H9 (cell line): ENCODE data around the gene NCAM1. TPM values are rescaled to one million over a fixed set of nuclear protein-coding genes. Genes with fewer than 3 reads are reported as not detected.

Experiments
- DNase-seq: peaks from one replicate; pipeline ENCODE4 v3.0.0-alpha.2; 2017
- H2AFZ ChIP-seq: one replicate; pipeline ENCODE4 v1.6.1; 2013; ENCODE audit warnings: mild to moderate bottlenecking, low read length, control low read depth, moderate library complexity
- H2AK5ac ChIP-seq: 2 replicates; pipeline ENCODE4 v1.6.1; 2013; ENCODE audit warnings: low read length, control low read depth, mixed read lengths; ENCODE audit not compliant: insufficient read length
- H2BK120ac ChIP-seq: one replicate; pipeline ENCODE4 v1.6.1; 2013; ENCODE audit warnings: low read depth, mild to moderate bottlenecking, low read length, control low read depth, inconsistent platforms; ENCODE audit not compliant: poor library complexity, severe bottlenecking
- H2BK12ac ChIP-seq: 2 replicates; pipeline ENCODE4 v1.6.1; 2013; ENCODE audit warnings: low read length, control low read depth, mixed read lengths, low read depth; ENCODE audit not compliant: insufficient read length
- H2BK15ac ChIP-seq: 2 replicates; pipeline ENCODE4 v1.6.1; 2013; ENCODE audit warnings: low read depth, low read length, control low read depth
- H2BK20ac ChIP-seq: one replicate; pipeline ENCODE4 v1.6.1; 2013; ENCODE audit warnings: low read depth, mild to moderate bottlenecking, low read length, control low read depth, inconsistent platforms; ENCODE audit not compliant: poor library complexity, severe bottlenecking
- H2BK5ac ChIP-seq: 2 replicates; pipeline ENCODE4 v1.6.1; 2013; ENCODE audit warnings: low read length, control low read depth, mixed read lengths; ENCODE audit not compliant: insufficient read length
- H3K14ac ChIP-seq: 2 replicates; pipeline ENCODE4 v1.6.1; 2013; ENCODE audit warnings: low read length, control low read depth; ENCODE audit not compliant: insufficient read depth
- H3K18ac ChIP-seq: 2 replicates; pipeline ENCODE4 v1.6.1; 2013; ENCODE audit warnings: low read depth, mild to moderate bottlenecking, mixed read lengths, low read length, control low read depth; ENCODE audit not compliant: insufficient read length
- H3K23ac ChIP-seq: 2 replicates; pipeline ENCODE4 v1.6.1; 2013; ENCODE audit warnings: low read length, control low read depth, mixed read lengths, low read depth; ENCODE audit not compliant: insufficient read length
- H3K23me2 ChIP-seq: 2 replicates; pipeline ENCODE4 v1.6.1; 2013; ENCODE audit warnings: low read depth, mild to moderate bottlenecking, mixed read lengths, low read length, control low read depth; ENCODE audit not compliant: insufficient read length, poor library complexity, severe bottlenecking
- H3K27ac ChIP-seq: 2 replicates; pipeline ENCODE4 v1.5.1; 2013; ENCODE audit warnings: low read length, control low read depth, mixed read lengths, low read depth; ENCODE audit not compliant: insufficient read length
- H3K27me3 ChIP-seq: 2 replicates; pipeline ENCODE4 v1.6.1; 2013; ENCODE audit warnings: low read length, control low read depth, inconsistent platforms; ENCODE audit not compliant: insufficient read depth
- H3K4ac ChIP-seq: 2 replicates; pipeline ENCODE4 v1.6.1; 2013; ENCODE audit warnings: low read depth, mild to moderate bottlenecking, control low read depth, inconsistent platforms, low read length, moderate library complexity
- H3K4me1 ChIP-seq: 2 replicates; pipeline ENCODE4 v1.6.1; 2013; ENCODE audit warnings: low read length, control low read depth, inconsistent platforms; ENCODE audit not compliant: insufficient read depth
- H3K4me2 ChIP-seq: 2 replicates; pipeline ENCODE4 v1.6.1; 2013; ENCODE audit warnings: low read length, control low read depth, mixed read lengths; ENCODE audit not compliant: insufficient read length, insufficient read depth
- H3K56ac ChIP-seq: 2 replicates; pipeline ENCODE4 v1.6.1; 2013; ENCODE audit warnings: low read depth, mild to moderate bottlenecking, mixed read lengths, low read length, control low read depth; ENCODE audit not compliant: insufficient read length
- H3K79me1 ChIP-seq: 2 replicates; pipeline ENCODE4 v1.6.1; 2013; ENCODE audit warnings: low read depth, mild to moderate bottlenecking, moderate library complexity, low read length, control low read depth, inconsistent platforms; ENCODE audit not compliant: insufficient read depth, poor library complexity, severe bottlenecking
- H3K79me2 ChIP-seq: 2 replicates; pipeline ENCODE4 v1.6.1; 2013; ENCODE audit warnings: low read length, control low read depth, inconsistent platforms; ENCODE audit not compliant: insufficient read depth
- H3K9ac ChIP-seq: 2 replicates; pipeline ENCODE4 v1.6.1; 2013; ENCODE audit warnings: low read length, control low read depth, mixed read lengths; ENCODE audit not compliant: insufficient read length; ENCODE audit errors: extremely low read depth
- H3K9me3 ChIP-seq: one replicate; pipeline ENCODE4 v1.6.1; 2013; ENCODE audit warnings: low read depth, low read length, inconsistent platforms; ENCODE audit not compliant: control insufficient read depth
- H3T11ph ChIP-seq: one replicate; pipeline ENCODE4 v1.6.1; 2013; ENCODE audit warnings: mild to moderate bottlenecking, low read length, control low read depth, inconsistent platforms
- H4K20me1 ChIP-seq: one replicate; pipeline ENCODE4 v1.6.1; 2013; ENCODE audit not compliant: control insufficient read depth, insufficient read length, insufficient read depth
- H4K5ac ChIP-seq: 2 replicates; pipeline ENCODE4 v1.6.1; 2013; ENCODE audit warnings: low read depth, mild to moderate bottlenecking, mixed read lengths, low read length, control low read depth; ENCODE audit not compliant: insufficient read length
- H4K8ac ChIP-seq: replicated peaks from 2 replicates; pipeline ENCODE4 v1.6.1; 2013; ENCODE audit warnings: low read length, control low read depth, mixed read lengths, low read depth; ENCODE audit not compliant: insufficient read length
- H4K91ac ChIP-seq: 2 replicates; pipeline ENCODE4 v1.6.1; 2013; ENCODE audit warnings: low read depth, mild to moderate bottlenecking, moderate library complexity, mixed read lengths, low read length, control low read depth; ENCODE audit not compliant: insufficient read length
- H3K27ac Mint-ChIP-seq, 3 experiments: 2 replicates in 2 of 3; 3 replicates in 1 of 3; pipeline ENCODE4 v1.8.0; 2020 to 2021; ENCODE audit warnings: mixed read lengths in 3 of 3, mild to moderate bottlenecking in 1 of 3, moderate library complexity in 1 of 3
- H3K27me3 Mint-ChIP-seq: 2 replicates; pipeline ENCODE4 v1.8.0; 2021; ENCODE audit warnings: low read depth, mild to moderate bottlenecking, moderate library complexity, mixed read lengths
- H3K36me3 Mint-ChIP-seq, 3 experiments: 2 replicates in 2 of 3; 3 replicates in 1 of 3; pipeline ENCODE4 v1.8.0; 2020 to 2021; ENCODE audit warnings: low read depth in 3 of 3, mixed read lengths in 3 of 3; ENCODE audit not compliant: insufficient read depth in 1 of 3
- H3K4me1 Mint-ChIP-seq, 2 experiments: 2 replicates each; pipeline ENCODE4 v1.8.0; 2020; ENCODE audit warnings: mixed read lengths in 2 of 2
- H3K4me3 Mint-ChIP-seq, 2 experiments: 2 replicates in 1 of 2; 3 replicates in 1 of 2; pipeline ENCODE4 v1.8.0; 2020 to 2021; ENCODE audit warnings: mild to moderate bottlenecking in 2 of 2, mixed read lengths in 2 of 2, moderate library complexity in 1 of 2
- H3K9me3 Mint-ChIP-seq, 2 experiments: 2 replicates in 1 of 2; 3 replicates in 1 of 2; pipeline ENCODE4 v1.8.0; 2020; ENCODE audit warnings: mild to moderate bottlenecking in 2 of 2, mixed read lengths in 2 of 2, moderate library complexity in 1 of 2
- WGBS: extraction: QIAGEN DNeasy Blood & Tissue Kit; methylation state at CpG from one replicate; pipeline ENCODE4 v1.1.7; 2013; ENCODE audit warnings: missing lambda C conversion rate, low lambda C conversion rate, mixed read lengths; ENCODE audit not compliant: insufficient read length; ENCODE audit errors: extremely low coverage; 5-methylcytosine and 5-hydroxymethylcytosine counted together
- total RNA-seq: library from RNA; stranded (reverse); gene quantifications from 2 replicates; pipeline ENCODE4 v1.2.1, GENCODE V29; 2021
- TF ChIP-seq, protein P1 (sequence below): fragments of 200-600 bp; sonication (generic); conservative IDR thresholded peaks from 3 replicates; pipeline ENCODE4 v1.8.0; 2021; ENCODE audit warnings: antibody characterized with exemption, mild to moderate bottlenecking

NCAM1 gene
- total RNA-seq, 1 experiment from 2014 or later: 2.5 TPM

DNA sequence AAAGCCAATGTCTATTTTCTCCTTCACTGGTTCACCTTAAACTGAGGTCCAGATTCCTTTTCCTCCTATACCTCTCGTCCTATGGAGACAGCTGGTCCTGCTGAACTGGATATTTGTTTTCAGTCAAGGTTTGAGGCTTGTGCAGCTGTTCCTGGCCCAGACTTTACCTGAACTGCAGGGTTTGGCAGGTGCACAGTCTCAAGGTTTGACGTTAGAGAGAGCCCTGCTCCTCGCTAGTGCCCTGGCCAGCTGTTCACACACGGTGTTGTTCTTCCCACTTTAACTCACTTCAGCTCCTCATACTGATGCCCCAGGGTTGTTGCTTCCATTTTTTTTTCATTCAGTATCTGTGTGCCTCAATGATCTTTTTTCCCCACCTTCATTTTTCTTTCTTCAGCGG is 279.2 kb downstream of the NCAM1 start:
- Histone ChIP-seq H3K9me3 (no peaks in the 10 kb centered on the region), H3K23me2 (no peaks in the 10 kb centered on the region), H2AFZ (no peak overlapping the region), H3K27me3 (no peaks in the 10 kb centered on the region), H3K4me1 (peaks cover 3% of the 10 kb centered on the region; the same call in 1 of the 2 replicates), H3K18ac (no peak overlapping the region), H3K9ac (no peak overlapping the region), H4K8ac (no peak overlapping the region), H3K56ac (no peak overlapping the region), H2AK5ac (no peak overlapping the region), H3K27ac (no peak overlapping the region), H2BK5ac (no peak overlapping the region), H2BK20ac (no peak overlapping the region), H4K20me1 (no peaks in the 10 kb centered on the region), H3T11ph (no peak overlapping the region), H4K5ac (no peak overlapping the region), H3K4ac (no peak overlapping the region), H3K4me2 (no peak overlapping the region), H3K79me1 (no peaks in the 10 kb centered on the region), H3K79me2 (no peaks in the 10 kb centered on the region), H3K23ac (no peak overlapping the region), H2BK15ac (no peak overlapping the region), H4K91ac (no peak overlapping the region), H2BK12ac (no peak overlapping the region), H2BK120ac (no peak overlapping the region), H3K14ac (no peak overlapping the region)
- TF ChIP-seq, protein P1, sequence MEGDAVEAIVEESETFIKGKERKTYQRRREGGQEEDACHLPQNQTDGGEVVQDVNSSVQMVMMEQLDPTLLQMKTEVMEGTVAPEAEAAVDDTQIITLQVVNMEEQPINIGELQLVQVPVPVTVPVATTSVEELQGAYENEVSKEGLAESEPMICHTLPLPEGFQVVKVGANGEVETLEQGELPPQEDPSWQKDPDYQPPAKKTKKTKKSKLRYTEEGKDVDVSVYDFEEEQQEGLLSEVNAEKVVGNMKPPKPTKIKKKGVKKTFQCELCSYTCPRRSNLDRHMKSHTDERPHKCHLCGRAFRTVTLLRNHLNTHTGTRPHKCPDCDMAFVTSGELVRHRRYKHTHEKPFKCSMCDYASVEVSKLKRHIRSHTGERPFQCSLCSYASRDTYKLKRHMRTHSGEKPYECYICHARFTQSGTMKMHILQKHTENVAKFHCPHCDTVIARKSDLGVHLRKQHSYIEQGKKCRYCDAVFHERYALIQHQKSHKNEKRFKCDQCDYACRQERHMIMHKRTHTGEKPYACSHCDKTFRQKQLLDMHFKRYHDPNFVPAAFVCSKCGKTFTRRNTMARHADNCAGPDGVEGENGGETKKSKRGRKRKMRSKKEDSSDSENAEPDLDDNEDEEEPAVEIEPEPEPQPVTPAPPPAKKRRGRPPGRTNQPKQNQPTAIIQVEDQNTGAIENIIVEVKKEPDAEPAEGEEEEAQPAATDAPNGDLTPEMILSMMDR: no peak
- Mint-ChIP-seq H3K27me3 (peaks cover 9% of the 10 kb centered on the region), H3K9me3 (no peaks in the 10 kb centered on the region), H3K4me1 (peaks cover 14 to 22% of the 10 kb centered on the region in 2 experiments), H3K4me3 (no peak overlapping the region), H3K36me3 (no peaks in the 10 kb centered on the region; a peak in 1 of 7 replicates), H3K27ac (no peak overlapping the region)
- no CpG with 5 or more reads among the region's 5 CpGs for WGBS
- DNase-seq: no peak
